ENCODE measurements around the gene GLMP. TPM values are rescaled to one million over a fixed set of nuclear protein-coding genes. Genes with fewer than 3 reads are reported as not detected.

GLMP gene
- total and polyA plus RNA-seq, 2 donors (not counting 3 experiments of a cell fraction or from before 2014, with no cell fraction given): 84.3 to 109 TPM

DNA sequence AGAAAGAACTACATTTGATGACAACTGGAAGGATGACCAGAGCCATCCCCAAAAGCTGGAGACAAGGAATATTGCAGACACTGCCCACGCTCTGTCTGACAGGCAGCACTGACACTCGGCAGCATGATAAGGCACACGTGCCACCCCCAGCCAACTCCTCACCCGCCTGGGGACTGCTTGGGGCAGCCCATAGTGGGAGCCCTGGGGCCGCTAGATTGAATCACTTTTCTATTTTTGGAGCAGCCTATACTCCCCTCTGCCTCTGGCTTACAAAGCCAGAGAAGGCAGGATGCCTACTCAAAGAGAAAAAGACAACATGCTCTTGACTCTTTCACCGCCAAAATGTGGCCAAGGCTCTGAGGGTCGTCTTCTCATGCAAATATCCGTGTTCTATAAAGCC is 14.2 kb downstream of the GLMP start:
- dilution Hi-C loops (cut with MboI; ENCODE audit: extremely low pct_ligation_motif_present, low sequenced_read_pairs): no loop called here
- Histone ChIP-seq H3K9me1 (replicated peaks; ENCODE audit: control insufficient read depth, extremely low read depth, insufficient read depth, low read length) (no peaks in the 10 kb centered on the region), H3K4me2 (ENCODE audit: insufficient read depth, low read length) (peak overlapping the region; percentile 94), H3K9me3 (replicated peaks; ENCODE audit: control insufficient read depth, insufficient read depth, low read length) (no peaks in the 10 kb centered on the region), H2AFZ (ENCODE audit: low read depth, low read length) (no peak overlapping the region), H3K4me3 (replicated peaks in 1 of 3; ENCODE audit: insufficient read depth in 1 of 3, low read depth in 1 of 3, low read length in 3 of 3) (peak overlapping the region in 2 of 3 experiments; percentile 90 to 95), H3K9ac (replicated peaks; ENCODE audit: extremely low read depth, insufficient read depth, low read length) (peak overlapping the region; percentile 93), H3K36me3 (ENCODE audit: control insufficient read depth in 2 of 2, extremely low read depth in 1 of 2, insufficient read depth in 2 of 2, low read length in 2 of 2) (peaks cover 8 to 17% of the 10 kb centered on the region in 2 experiments), H3K79me2 (ENCODE audit: control insufficient read depth, insufficient read depth, low read length) (peaks cover 46% of the 10 kb centered on the region), H4K20me1 (replicated peaks; ENCODE audit: control insufficient read depth, extremely low read depth, insufficient read depth, low read length) (peaks cover 2% of the 10 kb centered on the region), H3K4me1 (ENCODE audit: control insufficient read depth, extremely low read depth, insufficient read depth, low read length) (peaks cover 14% of the 10 kb centered on the region), H3K27ac (ENCODE audit: insufficient read depth, low read depth, low read length) (no peak overlapping the region), H3K27me3 (ENCODE audit: control insufficient read depth in 2 of 2, insufficient read depth in 2 of 2, low read length in 2 of 2) (no peaks in the 10 kb centered on the region)
- ChIA-PET CTCF (interaction anchor here (1.4 to 3.2 kb wide), 3 partner anchors 9 to 63 kb away, joined by 3 to 10 read pairs (median 6); no protein-coding TSS in a partner anchor), POLR2A (no interaction called here)
- no peak for FAIRE-seq
- no peak for DNase-seq (ENCODE audit: low read depth, low spot score)
- intact Hi-C loops (cut with micrococcal nuclease): no loop called here
- TF ChIP-seq GATA2 (IDR thresholded peaks at IDR 0.05; ENCODE audit: insufficient read depth, insufficient read length, low read depth, low read length): no peak
- no TSS peak for BruUV-seq (replicated peaks)

DNA sequence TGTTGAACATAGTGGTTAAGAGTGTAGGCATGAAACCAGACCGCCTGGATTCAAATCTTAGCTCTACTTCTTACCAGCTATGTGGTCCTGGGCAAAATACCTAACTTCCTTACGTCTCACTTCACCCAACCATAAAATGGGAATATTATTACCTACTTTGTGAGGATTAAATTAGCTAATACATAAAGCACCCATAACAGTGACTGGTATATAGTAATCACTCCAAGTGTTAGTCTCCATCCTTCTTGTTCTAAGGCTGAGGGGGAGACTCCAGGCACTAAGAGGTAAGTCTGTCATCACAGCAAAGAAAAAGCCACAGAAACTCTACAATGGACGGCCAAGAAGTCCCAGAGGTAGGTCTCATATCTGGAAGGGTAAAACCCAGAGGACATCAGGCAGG is 15.6 kb downstream of the GLMP start:
- DNase-seq (ENCODE audit: low read depth, low spot score) (no peak), FAIRE-seq (no peak)
- Histone ChIP-seq H4K20me1 (replicated peaks; ENCODE audit: control insufficient read depth, extremely low read depth, insufficient read depth, low read length) (peaks cover 2% of the 10 kb centered on the region), H3K9ac (replicated peaks; ENCODE audit: extremely low read depth, insufficient read depth, low read length) (no peak overlapping the region), H2AFZ (ENCODE audit: low read depth, low read length) (no peak overlapping the region), H3K36me3 (ENCODE audit: control insufficient read depth in 2 of 2, extremely low read depth in 1 of 2, insufficient read depth in 2 of 2, low read length in 2 of 2) (peaks cover 8 to 22% of the 10 kb centered on the region in 2 experiments), H3K4me2 (ENCODE audit: insufficient read depth, low read length) (no peak overlapping the region), H3K9me3 (replicated peaks; ENCODE audit: control insufficient read depth, insufficient read depth, low read length) (no peaks in the 10 kb centered on the region), H3K79me2 (ENCODE audit: control insufficient read depth, insufficient read depth, low read length) (peaks cover 46% of the 10 kb centered on the region), H3K27ac (ENCODE audit: insufficient read depth, low read depth, low read length) (no peak overlapping the region), H3K9me1 (replicated peaks; ENCODE audit: control insufficient read depth, extremely low read depth, insufficient read depth, low read length) (no peaks in the 10 kb centered on the region), H3K27me3 (ENCODE audit: control insufficient read depth in 2 of 2, insufficient read depth in 2 of 2, low read length in 2 of 2) (no peaks in the 10 kb centered on the region), H3K4me3 (replicated peaks in 1 of 3; ENCODE audit: insufficient read depth in 1 of 3, low read depth in 1 of 3, low read length in 3 of 3) (no peak overlapping the region), H3K4me1 (ENCODE audit: control insufficient read depth, extremely low read depth, insufficient read depth, low read length) (peaks cover 14% of the 10 kb centered on the region)
- ChIA-PET CTCF (interaction anchor here (1.2 to 1.6 kb wide), 3 partner anchors 11 to 25 kb away, joined by 3 to 5 read pairs (median 3); no protein-coding TSS in a partner anchor), POLR2A (no interaction called here)
- TF ChIP-seq FOS (IDR thresholded peaks at IDR 0.05; ENCODE audit: borderline replicate concordance, insufficient read depth, low read length): no peak
- no peak for TF ChIP-seq JUN (IDR thresholded peaks at IDR 0.05; ENCODE audit: borderline replicate concordance, insufficient read depth, insufficient read length, low read depth)
- no peak for TF ChIP-seq POLR2AphosphoS5 (IDR thresholded peaks at IDR 0.05; ENCODE audit: insufficient read depth, low read depth, low read length)
- no peak for TF ChIP-seq POLR2A (IDR thresholded peaks at IDR 0.05; ENCODE audit: low read depth, low read length)
- TF ChIP-seq CTCF (IDR thresholded peaks at IDR 0.05; ENCODE audit: extremely low read depth in 1 of 2, insufficient read depth in 1 of 2, low read depth in 1 of 2, low read length in 2 of 2): no peak
- TF ChIP-seq GATA2 (IDR thresholded peaks at IDR 0.05; ENCODE audit: insufficient read depth, insufficient read length, low read depth, low read length): no peak
- TF ChIP-seq EZH2 (IDR thresholded peaks at IDR 0.05; ENCODE audit: borderline replicate concordance, low read depth, low read length, severe bottlenecking): no peak
- TF ChIP-seq MAX (IDR thresholded peaks at IDR 0.05; ENCODE audit: insufficient read depth, insufficient read length): no peak
- no peak for TF ChIP-seq MYC (IDR thresholded peaks at IDR 0.05; ENCODE audit: low read depth, low read length)
- no TSS peak for BruUV-seq (replicated peaks)
- intact Hi-C loops (cut with micrococcal nuclease): no loop called here
- dilution Hi-C loops (cut with MboI; ENCODE audit: extremely low pct_ligation_motif_present, low sequenced_read_pairs): no loop called here

All from endothelial cell of umbilical vein (primary cell).